RWPE1 (cell line): Measurements from ENCODE around the gene CORO2A.
A peak's percentile ranks its signal among the peaks of the same experiment; 100 is the strongest.

ENCODE experiments used
- CTCF ChIA-PET: fragments of 350-600 bp; sonication (Branson Sonifier 250); formaldehyde crosslinking; extraction: SDS; loops from one replicate; lab custom pipeline; 2021; lab: Yijun Ruan, JAX
- POLR2A ChIA-PET: fragments of 400-600 bp; formaldehyde crosslinking; extraction: SDS; loops from one replicate; lab custom pipeline; 2020; ENCODE audit warnings: antibody characterized with exemption; ENCODE audit not compliant: low non-redundant PET; lab: Yijun Ruan, JAX
- DNase-seq: peaks from one replicate; pipeline ENCODE4 v3.0.0; 2012; ENCODE audit warnings: low spot score
- H3K27ac ChIP-seq: fragments of 450-650 bp; 2 replicates; pipeline ENCODE4 v1.5.1; 2017
- CTCF ChIP-seq: fragments of 450-650 bp; conservative IDR thresholded peaks from 2 replicates; pipeline ENCODE4 v1.5.1; 2017; ENCODE audit warnings: low read depth, mild to moderate bottlenecking

Gene CORO2A

DNA sequence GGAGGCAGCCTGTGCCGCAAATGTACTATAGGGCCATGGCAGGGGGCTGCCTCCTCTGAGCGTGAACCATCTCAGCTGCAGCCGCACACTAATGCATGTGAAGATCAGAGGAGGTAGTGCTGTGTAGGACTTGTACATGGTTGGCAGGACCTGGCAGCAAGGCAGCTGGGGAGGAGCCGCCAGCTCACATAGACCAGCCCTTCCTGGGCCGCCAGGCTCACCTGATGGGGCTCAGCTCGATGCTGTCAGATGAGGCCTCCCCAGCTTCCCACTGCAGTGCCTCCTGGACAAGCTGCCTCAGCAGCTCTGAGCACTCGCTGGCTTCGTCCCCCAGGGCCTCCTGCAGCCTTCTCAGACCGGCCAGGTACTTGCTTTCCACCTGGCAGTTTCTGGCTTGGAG is 18.0 kb upstream of the CORO2A start:
- no peak for DNase-seq
- H3K27ac ChIP-seq, result peak overlapping the region; percentile 66
- POLR2A ChIA-PET, result interaction anchor here (0.6 kb wide), 1 partner anchor 11 kb away, joined by 3 read pairs; no protein-coding TSS in a partner anchor
- no peak for TF ChIP-seq CTCF
- CTCF ChIA-PET, result no interaction called here

DNA sequence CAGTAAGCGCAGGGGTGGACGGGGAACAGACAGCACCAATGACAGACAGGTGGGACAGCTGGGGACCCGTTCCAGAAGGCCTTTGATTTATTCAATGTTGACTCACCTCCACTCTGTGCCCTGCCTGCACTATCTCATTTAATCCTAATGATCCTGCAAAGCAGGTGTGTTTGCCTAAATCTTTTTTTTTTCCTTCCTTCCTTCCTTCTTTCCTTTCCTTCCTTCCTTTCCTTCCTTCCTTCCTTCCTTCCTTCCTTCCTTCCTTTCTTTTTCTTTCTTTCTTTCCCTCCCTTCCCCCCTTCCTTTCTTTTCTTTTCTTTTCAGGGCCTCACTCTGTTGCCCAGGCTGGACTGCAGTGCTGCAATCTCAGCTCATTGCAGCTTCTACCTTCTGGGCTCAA is 17.1 kb upstream of the CORO2A start:
- POLR2A ChIA-PET, result no interaction called here
- DNase-seq, result no peak
- CTCF ChIA-PET, result interaction anchor here (1.0 kb wide), 1 partner anchor 55 kb away, joined by 4 read pairs; no protein-coding TSS in a partner anchor
- peak overlapping the region; percentile 66 for H3K27ac ChIP-seq
- no peak for TF ChIP-seq CTCF

DNA sequence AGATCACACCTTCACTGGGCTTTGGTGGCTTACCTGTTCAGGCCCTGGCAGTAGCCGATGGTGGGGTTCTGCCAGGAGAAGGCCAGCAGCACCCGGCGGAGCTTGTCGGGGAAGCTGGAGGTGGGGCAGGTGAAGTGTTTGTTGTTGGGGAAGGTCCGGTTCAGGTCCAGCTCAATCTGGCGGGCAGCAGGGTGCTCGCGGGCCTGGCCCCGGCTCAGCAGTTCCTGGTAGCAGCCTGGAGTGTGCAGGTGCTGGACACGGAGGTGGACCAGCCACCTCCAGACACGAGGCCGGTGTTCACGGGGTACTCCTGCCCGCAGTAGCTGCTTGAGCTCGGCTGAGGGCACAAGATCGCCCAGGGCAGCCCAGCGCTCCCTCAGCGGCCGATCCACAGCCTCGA is 16.2 kb upstream of the CORO2A start:
- no peak for TF ChIP-seq CTCF
- ChIA-PET CTCF (interaction anchor here (1.0 to 1.8 kb wide), 2 partner anchors 55 to 56 kb away, joined by 4 to 7 read pairs; no protein-coding TSS in a partner anchor), POLR2A (no interaction called here)
- H3K27ac ChIP-seq, result peak overlapping the region; percentile 66
- DNase-seq, result no peak

GRCh38 chr9:98207606-98208005 is 15.2 kb upstream of the CORO2A start:
- TF ChIP-seq CTCF, result no peak
- ChIA-PET CTCF (interaction anchor here (0.6 to 1.8 kb wide), 3 partner anchors 48 to 118 kb away, joined by 3 to 7 read pairs (median 3); partner anchors contain the start of gene TBC1D2), POLR2A (no interaction called here)

GRCh38 chr9:98206754-98207153 is 14.3 kb upstream of the CORO2A start:
- DNase-seq, result no peak
- TF ChIP-seq CTCF, result no peak
- CTCF ChIA-PET, result interaction anchor here (0.6 to 1.8 kb wide), 3 partner anchors 49 to 550 kb away, joined by 3 to 7 read pairs (median 4); no protein-coding TSS in a partner anchor
- peak overlapping the region; percentile 66 for H3K27ac ChIP-seq
- POLR2A ChIA-PET, result no interaction called here

More at GRCh38 chr9:98207606-98208005, 15.2 kb upstream of the CORO2A start:
- H3K27ac ChIP-seq, result peak overlapping the region; percentile 66
- no peak for DNase-seq

GRCh38 chr9:98204692-98205091 is 12.3 kb upstream of the CORO2A start:
- POLR2A ChIA-PET, result no interaction called here
- TF ChIP-seq CTCF, result no peak
- CTCF ChIA-PET, result interaction anchor here (0.6 to 1.9 kb wide), 7 partner anchors 8 to 129 kb away, joined by 3 to 13 read pairs (median 5); partner anchors contain the start of gene TBC1D2
- no peak overlapping the region; the same call in 1 of the 2 replicates for H3K27ac ChIP-seq
- DNase-seq, result no peak
